Stomach smooth muscle (tissue), 2 donors: Measurements from ENCODE around the gene VEGFA.

Experiments
- H3K27ac ChIP-seq: one replicate; pipeline ENCODE4 v1.7.0; 2013; ENCODE audit warnings: mild to moderate bottlenecking, low read length, inconsistent platforms
- H3K27me3 ChIP-seq, 2 donors: one replicate each; pipeline ENCODE4 v1.7.0; 2013; ENCODE audit warnings: low read length in 2 of 2; ENCODE audit not compliant: insufficient read depth in 2 of 2, control insufficient read depth in 1 of 2
- H3K36me3 ChIP-seq, 2 donors: one replicate each; pipeline ENCODE4 v1.7.0; 2013; ENCODE audit warnings: low read length in 2 of 2; ENCODE audit not compliant: control insufficient read depth in 2 of 2, insufficient read depth in 2 of 2
- H3K4me1 ChIP-seq: one replicate; pipeline ENCODE4 v1.7.0; 2013; ENCODE audit warnings: low read length; ENCODE audit not compliant: control insufficient read depth, insufficient read depth
- H3K4me3 ChIP-seq, 2 donors: one replicate each; pipeline ENCODE4 v1.7.0; 2013; ENCODE audit warnings: low read length in 2 of 2
- H3K9ac ChIP-seq, 2 donors: one replicate each; pipeline ENCODE4 v1.7.0; 2013; ENCODE audit warnings: low read length in 2 of 2, mild to moderate bottlenecking in 1 of 2
- H3K9me3 ChIP-seq, 2 donors: one replicate each; pipeline ENCODE4 v1.7.0; 2013; ENCODE audit warnings: low read length in 2 of 2; ENCODE audit not compliant: control insufficient read depth in 2 of 2
- donor health status: healthy.
- donor health status: Pancreatic carcinoma.

VEGFA gene

DNA sequence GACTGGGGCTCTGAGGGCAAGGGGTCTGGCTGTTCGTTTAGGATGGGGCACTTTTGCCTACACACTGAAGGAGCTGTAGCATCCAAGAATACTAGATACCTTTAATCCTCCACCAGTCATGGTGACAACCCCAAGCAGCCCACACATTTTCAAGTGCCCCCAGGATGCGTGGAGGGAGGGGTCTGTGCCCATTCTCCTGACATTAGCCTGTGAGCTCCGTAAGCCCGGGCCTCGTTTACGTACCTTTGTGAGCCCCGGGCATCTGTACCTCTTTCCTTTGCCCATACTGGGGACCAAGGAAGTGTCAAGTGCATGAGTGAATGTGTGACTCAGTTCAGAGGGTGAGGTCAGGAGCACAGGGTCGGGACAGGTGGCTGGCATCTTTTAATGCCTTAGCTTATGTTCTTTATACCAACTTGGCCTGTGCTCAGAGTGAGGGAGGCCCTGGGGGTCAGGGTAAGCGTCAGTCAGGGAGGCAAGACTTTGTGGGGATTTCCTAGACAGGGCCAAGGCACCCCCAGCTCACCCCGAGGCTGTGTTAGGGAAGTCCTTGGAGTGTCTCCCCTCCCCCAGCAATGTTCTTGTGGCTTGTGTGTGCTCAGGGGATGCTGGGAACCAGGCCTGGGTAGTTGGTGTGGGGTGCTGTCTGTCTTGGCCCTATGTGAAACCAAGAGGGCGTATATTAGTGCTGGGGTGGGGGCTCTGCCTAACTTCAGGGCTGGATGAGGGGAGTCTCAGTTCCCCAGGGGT, 12.9 kb downstream of the VEGFA start:
- H3K4me1 ChIP-seq: peaks cover 2% of the 10 kb centered on the region
- H3K4me3 ChIP-seq: no peak overlapping the region
- no peaks in the 10 kb centered on the region for H3K27me3 ChIP-seq
- peak overlapping the region; percentile 24 for H3K27ac ChIP-seq
- H3K9me3 ChIP-seq: no peaks in the 10 kb centered on the region
- H3K9ac ChIP-seq: no peak overlapping the region
- peaks cover 50 to 65% of the 10 kb centered on the region in 2 donors for H3K36me3 ChIP-seq

DNA sequence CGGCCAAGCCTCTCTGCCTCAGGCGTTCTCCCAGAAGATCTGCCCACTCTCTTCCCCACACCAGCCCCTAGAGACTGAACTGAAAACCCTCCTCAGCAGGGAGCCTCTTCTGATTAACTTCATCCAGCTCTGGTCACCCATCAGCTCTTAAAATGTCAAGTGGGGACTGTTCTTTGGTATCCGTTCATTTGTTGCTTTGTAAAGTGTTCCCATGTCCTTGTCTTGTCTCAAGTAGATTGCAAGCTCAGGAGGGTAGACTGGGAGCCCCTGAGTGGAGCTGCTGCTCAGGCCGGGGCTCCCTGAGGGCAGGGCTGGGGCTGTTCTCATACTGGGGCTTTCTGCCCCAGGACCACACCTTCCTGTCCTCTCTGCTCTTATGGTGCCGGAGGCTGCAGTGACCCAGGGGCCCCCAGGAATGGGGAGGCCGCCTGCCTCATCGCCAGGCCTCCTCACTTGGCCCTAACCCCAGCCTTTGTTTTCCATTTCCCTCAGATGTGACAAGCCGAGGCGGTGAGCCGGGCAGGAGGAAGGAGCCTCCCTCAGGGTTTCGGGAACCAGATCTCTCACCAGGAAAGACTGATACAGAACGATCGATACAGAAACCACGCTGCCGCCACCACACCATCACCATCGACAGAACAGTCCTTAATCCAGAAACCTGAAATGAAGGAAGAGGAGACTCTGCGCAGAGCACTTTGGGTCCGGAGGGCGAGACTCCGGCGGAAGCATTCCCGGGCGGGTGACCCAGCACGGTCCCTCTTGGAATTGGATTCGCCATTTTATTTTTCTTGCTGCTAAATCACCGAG, 14.2 kb downstream of the VEGFA start:
- no peaks in the 10 kb centered on the region for H3K9me3 ChIP-seq
- peaks cover 37 to 52% of the 10 kb centered on the region in 2 donors for H3K36me3 ChIP-seq
- H3K4me3 ChIP-seq: no peak overlapping the region
- no peaks in the 10 kb centered on the region for H3K27me3 ChIP-seq
- no peak overlapping the region for H3K27ac ChIP-seq
- H3K4me1 ChIP-seq: peaks cover 2% of the 10 kb centered on the region
- H3K9ac ChIP-seq: no peak overlapping the region

DNA sequence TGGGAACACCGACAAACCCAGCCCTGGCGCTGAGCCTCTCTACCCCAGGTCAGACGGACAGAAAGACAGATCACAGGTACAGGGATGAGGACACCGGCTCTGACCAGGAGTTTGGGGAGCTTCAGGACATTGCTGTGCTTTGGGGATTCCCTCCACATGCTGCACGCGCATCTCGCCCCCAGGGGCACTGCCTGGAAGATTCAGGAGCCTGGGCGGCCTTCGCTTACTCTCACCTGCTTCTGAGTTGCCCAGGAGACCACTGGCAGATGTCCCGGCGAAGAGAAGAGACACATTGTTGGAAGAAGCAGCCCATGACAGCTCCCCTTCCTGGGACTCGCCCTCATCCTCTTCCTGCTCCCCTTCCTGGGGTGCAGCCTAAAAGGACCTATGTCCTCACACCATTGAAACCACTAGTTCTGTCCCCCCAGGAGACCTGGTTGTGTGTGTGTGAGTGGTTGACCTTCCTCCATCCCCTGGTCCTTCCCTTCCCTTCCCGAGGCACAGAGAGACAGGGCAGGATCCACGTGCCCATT, 15.3 kb downstream of the VEGFA start:
- Histone ChIP-seq H3K4me3 (no peak overlapping the region), H3K36me3 (peaks cover 30 to 43% of the 10 kb centered on the region in 2 donors), H3K27me3 (no peaks in the 10 kb centered on the region), H3K9ac (no peak overlapping the region), H3K9me3 (no peaks in the 10 kb centered on the region), H3K4me1 (peaks cover 5% of the 10 kb centered on the region), H3K27ac (no peak overlapping the region)

DNA sequence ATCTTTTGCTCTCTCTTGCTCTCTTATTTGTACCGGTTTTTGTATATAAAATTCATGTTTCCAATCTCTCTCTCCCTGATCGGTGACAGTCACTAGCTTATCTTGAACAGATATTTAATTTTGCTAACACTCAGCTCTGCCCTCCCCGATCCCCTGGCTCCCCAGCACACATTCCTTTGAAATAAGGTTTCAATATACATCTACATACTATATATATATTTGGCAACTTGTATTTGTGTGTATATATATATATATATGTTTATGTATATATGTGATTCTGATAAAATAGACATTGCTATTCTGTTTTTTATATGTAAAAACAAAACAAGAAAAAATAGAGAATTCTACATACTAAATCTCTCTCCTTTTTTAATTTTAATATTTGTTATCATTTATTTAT, 15.9 kb downstream of the VEGFA start:
- H3K9ac ChIP-seq: no peak overlapping the region
- no peaks in the 10 kb centered on the region for H3K9me3 ChIP-seq
- H3K4me1 ChIP-seq: peaks cover 8% of the 10 kb centered on the region
- H3K4me3 ChIP-seq: no peak overlapping the region
- no peaks in the 10 kb centered on the region for H3K27me3 ChIP-seq
- no peak overlapping the region for H3K27ac ChIP-seq
- H3K36me3 ChIP-seq: peaks cover 28 to 41% of the 10 kb centered on the region in 2 donors

DNA sequence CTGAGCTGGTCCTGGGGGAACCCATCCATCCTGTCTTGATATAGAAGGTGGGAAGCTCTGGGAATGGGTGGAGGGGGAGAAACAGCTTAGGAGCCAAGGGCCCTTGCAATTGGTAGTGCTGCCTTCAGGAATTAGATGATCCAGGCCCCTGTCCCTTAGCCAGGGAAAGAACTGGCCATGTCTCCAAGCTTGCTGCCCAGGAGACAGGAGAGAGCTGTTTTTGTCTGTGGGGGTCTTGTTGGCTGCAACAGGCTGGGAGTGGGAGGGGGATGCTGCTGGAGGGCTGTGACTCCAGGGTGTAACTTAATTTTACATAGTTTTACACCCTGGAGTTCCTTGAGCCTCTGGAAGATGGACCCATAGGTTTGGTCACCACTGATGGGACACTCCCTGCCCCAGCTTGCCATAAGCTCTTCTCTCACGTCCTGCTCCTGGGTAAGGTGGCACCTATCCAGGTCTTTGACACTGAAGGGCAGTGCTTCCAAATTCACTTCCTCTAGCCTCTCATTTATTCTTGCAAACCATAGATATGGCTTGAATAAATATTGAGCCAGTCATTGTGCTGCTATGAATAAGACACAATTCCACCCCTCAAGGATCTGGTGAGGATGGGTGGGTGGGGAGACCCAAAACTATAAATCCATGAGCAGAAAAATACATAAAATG, 16.8 kb downstream of the VEGFA start:
- H3K27ac ChIP-seq: no peak overlapping the region
- H3K27me3 ChIP-seq: no peaks in the 10 kb centered on the region
- H3K4me1 ChIP-seq: peaks cover 11% of the 10 kb centered on the region
- H3K4me3 ChIP-seq: no peak overlapping the region
- H3K36me3 ChIP-seq: peaks cover 20 to 32% of the 10 kb centered on the region in 2 donors
- no peak overlapping the region for H3K9ac ChIP-seq
- no peaks in the 10 kb centered on the region for H3K9me3 ChIP-seq

DNA sequence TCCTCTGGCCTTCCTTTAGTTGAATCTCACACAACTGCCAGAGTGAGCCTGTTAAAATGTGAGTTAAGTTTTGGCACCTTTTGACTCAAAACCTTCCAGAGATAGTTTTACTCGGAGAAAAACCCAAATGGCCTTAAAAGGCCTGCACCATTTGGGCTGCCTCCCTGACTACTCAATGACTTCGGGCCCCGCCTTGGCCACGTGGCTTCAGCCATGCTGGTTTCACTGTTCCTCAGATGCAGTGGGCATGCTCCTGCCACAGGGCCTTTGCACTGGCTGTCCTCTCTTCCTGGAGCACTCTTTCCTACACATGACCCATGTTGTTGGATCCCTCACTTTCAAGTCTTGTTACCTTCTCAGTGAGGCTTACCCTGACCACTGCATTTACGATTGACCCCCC, 18.3 kb downstream of the VEGFA start:
- Histone ChIP-seq H3K9ac (no peak overlapping the region), H3K27ac (no peak overlapping the region), H3K4me3 (no peak overlapping the region), H3K36me3 (peaks cover 12 to 18% of the 10 kb centered on the region in 2 donors), H3K9me3 (no peaks in the 10 kb centered on the region), H3K4me1 (peaks cover 11% of the 10 kb centered on the region), H3K27me3 (no peaks in the 10 kb centered on the region)

DNA sequence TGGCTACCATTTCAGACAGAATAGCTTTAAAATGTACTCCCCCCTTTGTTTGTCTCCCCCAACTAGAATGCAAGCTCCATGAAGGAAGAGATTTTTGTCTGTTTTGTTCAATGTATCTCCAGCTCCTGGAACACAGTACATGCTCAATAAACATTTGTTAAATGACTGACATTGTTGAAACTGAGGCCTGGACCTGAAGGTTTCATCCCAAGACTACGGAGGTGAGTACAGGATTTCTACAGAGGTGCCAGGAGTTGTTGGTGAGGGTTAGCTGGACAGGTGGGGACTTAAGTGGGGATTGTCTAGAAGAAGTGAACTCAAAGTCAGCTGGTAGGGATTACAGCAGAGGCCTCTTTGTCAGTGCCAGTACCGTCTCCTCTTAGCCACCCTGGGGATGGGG, 19.4 kb downstream of the VEGFA start:
- H3K36me3 ChIP-seq: peaks cover 9% of the 10 kb centered on the region in 2 donors
- no peaks in the 10 kb centered on the region for H3K27me3 ChIP-seq
- no peaks in the 10 kb centered on the region for H3K9me3 ChIP-seq
- no peak overlapping the region for H3K4me3 ChIP-seq
- no peak overlapping the region for H3K9ac ChIP-seq
- peaks cover 11% of the 10 kb centered on the region for H3K4me1 ChIP-seq
- no peak overlapping the region for H3K27ac ChIP-seq

DNA sequence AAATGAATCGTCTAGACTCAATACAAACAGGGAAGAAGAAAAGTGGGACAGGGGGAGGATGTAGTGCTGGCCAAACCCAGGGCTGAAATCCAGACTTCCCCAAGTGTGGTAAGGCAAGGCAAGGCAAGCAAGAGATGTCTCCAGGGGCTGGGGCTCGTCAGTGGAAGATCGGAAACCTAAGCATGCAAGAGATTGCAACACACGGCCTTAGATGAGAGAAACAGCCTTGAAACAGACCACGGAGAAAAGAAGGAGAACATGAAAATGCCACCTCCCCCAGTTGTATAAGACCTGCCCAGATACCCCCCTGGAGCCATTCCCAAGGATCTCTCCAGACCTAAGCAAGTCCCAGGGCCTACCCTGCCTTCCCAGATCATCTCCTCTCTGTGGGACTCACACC, 20.0 kb downstream of the VEGFA start:
- no peak overlapping the region for H3K9ac ChIP-seq
- H3K4me3 ChIP-seq: no peak overlapping the region
- H3K36me3 ChIP-seq: peaks cover 5 to 7% of the 10 kb centered on the region in 2 donors
- no peaks in the 10 kb centered on the region for H3K27me3 ChIP-seq
- no peaks in the 10 kb centered on the region for H3K9me3 ChIP-seq
- peaks cover 11% of the 10 kb centered on the region for H3K4me1 ChIP-seq
- peak overlapping the region; percentile 11 for H3K27ac ChIP-seq

DNA sequence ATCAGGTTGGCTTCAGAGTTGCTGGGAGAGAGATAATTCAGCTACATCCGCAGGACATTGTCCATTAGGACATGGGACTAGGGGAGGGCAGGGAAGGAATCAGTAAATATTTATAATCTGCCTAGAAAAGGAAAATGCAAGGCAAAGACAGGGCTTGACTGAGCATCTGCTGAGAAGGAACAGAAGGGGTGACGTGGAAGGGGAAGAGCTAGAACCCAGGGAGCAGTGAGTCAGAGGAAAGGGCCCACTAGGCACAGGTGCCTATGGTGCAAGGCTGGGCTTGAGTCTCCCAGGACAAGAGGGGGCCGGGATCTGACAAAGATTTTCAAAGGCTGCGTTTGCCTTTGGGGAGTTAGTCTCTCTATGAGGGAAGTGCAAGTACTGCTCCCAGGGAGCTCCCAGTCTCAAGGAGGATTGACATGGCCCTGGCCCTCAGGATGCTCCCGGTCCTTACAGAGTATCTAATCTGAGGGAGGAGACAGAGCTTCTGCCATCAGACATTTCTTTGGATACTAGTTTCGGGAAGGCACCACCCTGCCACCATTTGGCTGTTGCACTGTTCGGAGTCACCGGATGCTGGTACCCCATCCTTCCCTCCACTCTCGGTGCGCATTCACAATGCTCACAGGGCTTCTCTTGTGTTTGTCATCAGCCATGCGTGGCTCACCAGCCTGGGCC, 21.9 kb downstream of the VEGFA start:
- Histone ChIP-seq H3K36me3 (no peaks in the 10 kb centered on the region), H3K27me3 (no peaks in the 10 kb centered on the region), H3K4me3 (no peak overlapping the region), H3K9me3 (no peaks in the 10 kb centered on the region), H3K4me1 (peaks cover 11% of the 10 kb centered on the region), H3K9ac (no peak overlapping the region), H3K27ac (no peak overlapping the region)

DNA sequence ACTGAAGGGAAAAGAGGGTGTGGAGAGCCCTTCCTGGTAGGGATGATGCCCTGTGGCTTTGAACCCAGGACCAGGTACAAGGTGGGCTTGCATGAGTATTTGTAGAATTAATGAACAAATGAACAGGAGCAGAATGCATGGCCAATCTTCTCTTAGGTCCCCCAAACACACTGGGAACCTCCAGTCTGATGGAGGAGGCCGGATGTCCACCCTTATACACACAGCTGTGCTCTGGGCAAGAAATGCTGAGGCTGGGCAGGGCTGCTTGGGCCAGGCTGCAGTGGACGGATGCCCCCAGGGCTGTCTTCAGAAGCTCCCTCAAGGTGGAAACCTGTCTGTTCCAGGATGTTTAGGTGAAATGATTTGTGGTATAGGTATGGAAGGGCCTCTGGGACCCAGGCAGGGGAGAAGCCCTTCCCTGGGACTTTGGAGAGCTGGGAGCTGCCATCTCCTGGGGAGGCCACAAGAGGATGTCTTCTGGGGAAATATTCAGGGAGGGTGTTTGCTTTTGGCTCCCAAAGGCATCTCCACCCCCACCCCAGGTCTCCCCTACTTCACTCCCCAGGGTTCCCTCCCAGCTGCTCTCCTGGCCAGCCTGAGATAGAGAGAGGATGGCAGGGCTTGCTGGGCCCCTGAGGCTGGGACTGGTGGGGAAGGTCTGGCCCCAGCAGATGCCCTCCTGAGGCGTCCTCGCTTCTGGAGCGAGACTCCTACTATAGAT, 23.3 kb downstream of the VEGFA start:
- Histone ChIP-seq H3K9ac (no peak overlapping the region), H3K27ac (no peak overlapping the region), H3K9me3 (no peaks in the 10 kb centered on the region), H3K4me3 (no peak overlapping the region), H3K4me1 (peaks cover 11% of the 10 kb centered on the region), H3K27me3 (no peaks in the 10 kb centered on the region), H3K36me3 (no peaks in the 10 kb centered on the region)
